Mucosa of stomach (tissue), 1 donor: ENCODE measurements around the gene RBM43.

ENCODE experiments used
- H3K27me3 ChIP-seq: one replicate; pipeline ENCODE4 v1.7.0; 2013; ENCODE audit warnings: mild to moderate bottlenecking, low read length; ENCODE audit not compliant: control insufficient read depth, insufficient read depth
- H3K36me3 ChIP-seq: one replicate; pipeline ENCODE4 v1.7.0; 2013; ENCODE audit warnings: low read length; ENCODE audit not compliant: control insufficient read depth, insufficient read depth
- H3K4me1 ChIP-seq: one replicate; pipeline ENCODE4 v1.7.0; 2013; ENCODE audit warnings: mild to moderate bottlenecking, low read length; ENCODE audit not compliant: control insufficient read depth, insufficient read depth
- H3K4me3 ChIP-seq: one replicate; pipeline ENCODE4 v1.7.0; 2013; ENCODE audit warnings: low read length
- H3K9ac ChIP-seq: one replicate; pipeline ENCODE4 v1.7.0; 2013; ENCODE audit warnings: mild to moderate bottlenecking, low read length, moderate library complexity
- H3K9me3 ChIP-seq: one replicate; pipeline ENCODE4 v1.7.0; 2013; ENCODE audit warnings: mild to moderate bottlenecking, low read length, moderate library complexity; ENCODE audit not compliant: control insufficient read depth
- donor health status: Pancreatic carcinoma.

Gene RBM43

GRCh38 chr2:151264157-151264825, 2.6 kb upstream of the RBM43 start:
- no peak overlapping the region for H3K9ac ChIP-seq
- H3K9me3 ChIP-seq: no peaks in the 10 kb centered on the region
- no peaks in the 10 kb centered on the region for H3K27me3 ChIP-seq
- no peak overlapping the region for H3K4me3 ChIP-seq
- H3K4me1 ChIP-seq: no peaks in the 10 kb centered on the region
- H3K36me3 ChIP-seq: no peaks in the 10 kb centered on the region

GRCh38 chr2:151262629-151263028, 966 bp upstream of the RBM43 start:
- H3K4me1 ChIP-seq: no peaks in the 10 kb centered on the region
- no peak overlapping the region for H3K4me3 ChIP-seq

GRCh38 chr2:151261977-151262291, 271 bp upstream of the RBM43 start:
- Histone ChIP-seq H3K27me3 (no peaks in the 10 kb centered on the region), H3K9ac (peak overlapping the region; percentile 98), H3K36me3 (no peaks in the 10 kb centered on the region), H3K4me1 (no peaks in the 10 kb centered on the region), H3K9me3 (no peaks in the 10 kb centered on the region), H3K4me3 (peak overlapping the region; percentile 93)

More at GRCh38 chr2:151262629-151263028, 966 bp upstream of the RBM43 start:
- H3K9ac ChIP-seq: no peak overlapping the region
- H3K36me3 ChIP-seq: no peaks in the 10 kb centered on the region
- no peaks in the 10 kb centered on the region for H3K27me3 ChIP-seq
- no peaks in the 10 kb centered on the region for H3K9me3 ChIP-seq

GRCh38 chr2:151260573-151261230, 961 bp downstream of the RBM43 start:
- Histone ChIP-seq H3K4me1 (no peaks in the 10 kb centered on the region), H3K36me3 (no peaks in the 10 kb centered on the region), H3K9ac (peak overlapping the region; percentile 98), H3K9me3 (no peaks in the 10 kb centered on the region), H3K4me3 (peak overlapping the region; percentile 93), H3K27me3 (no peaks in the 10 kb centered on the region)

GRCh38 chr2:151258121-151258520, 3.5 kb downstream of the RBM43 start:
- no peaks in the 10 kb centered on the region for H3K27me3 ChIP-seq
- no peaks in the 10 kb centered on the region for H3K9me3 ChIP-seq
- H3K36me3 ChIP-seq: no peaks in the 10 kb centered on the region
- H3K4me1 ChIP-seq: no peaks in the 10 kb centered on the region
- H3K9ac ChIP-seq: no peak overlapping the region
- H3K4me3 ChIP-seq: no peak overlapping the region

- H3K4me3 ChIP-seq: no peak overlapping the region
- H3K9me3 ChIP-seq: peaks cover 3% of the 10 kb centered on the region
- H3K9ac ChIP-seq: no peak overlapping the region
- no peaks in the 10 kb centered on the region for H3K4me1 ChIP-seq
- no peaks in the 10 kb centered on the region for H3K27me3 ChIP-seq
- H3K36me3 ChIP-seq: peaks cover 4% of the 10 kb centered on the region
Observed at GRCh38 chr2:151252646-151253045, 9.0 kb downstream of the RBM43 start.

- Histone ChIP-seq H3K27me3 (no peaks in the 10 kb centered on the region), H3K36me3 (peaks cover 4% of the 10 kb centered on the region), H3K4me1 (no peaks in the 10 kb centered on the region), H3K9me3 (peaks cover 3% of the 10 kb centered on the region), H3K9ac (no peak overlapping the region), H3K4me3 (no peak overlapping the region)
Observed at GRCh38 chr2:151251012-151251411, 10.7 kb downstream of the RBM43 start.

GRCh38 chr2:151247432-151247831, 14.2 kb downstream of the RBM43 start:
- Histone ChIP-seq H3K9ac (no peak overlapping the region), H3K9me3 (peaks cover 3% of the 10 kb centered on the region), H3K4me1 (no peaks in the 10 kb centered on the region), H3K4me3 (no peak overlapping the region), H3K27me3 (no peaks in the 10 kb centered on the region), H3K36me3 (peaks cover 4% of the 10 kb centered on the region)

- Histone ChIP-seq H3K9ac (no peak overlapping the region), H3K4me1 (no peaks in the 10 kb centered on the region), H3K36me3 (peaks cover 4% of the 10 kb centered on the region), H3K27me3 (no peaks in the 10 kb centered on the region), H3K9me3 (peaks cover 3% of the 10 kb centered on the region), H3K4me3 (no peak overlapping the region)
Observed at GRCh38 chr2:151246152-151246551, 15.5 kb downstream of the RBM43 start.

- H3K9me3 ChIP-seq: no peaks in the 10 kb centered on the region
- H3K36me3 ChIP-seq: no peaks in the 10 kb centered on the region
- H3K4me1 ChIP-seq: no peaks in the 10 kb centered on the region
Observed at GRCh38 chr2:151243468-151243867, 18.2 kb downstream of the RBM43 start.

GRCh38 chr2:151241224-151241623, 20.4 kb downstream of the RBM43 start:
- Histone ChIP-seq H3K4me1 (no peaks in the 10 kb centered on the region), H3K4me3 (no peak overlapping the region), H3K9me3 (no peaks in the 10 kb centered on the region), H3K9ac (no peak overlapping the region), H3K27me3 (no peaks in the 10 kb centered on the region), H3K36me3 (no peaks in the 10 kb centered on the region)

More at GRCh38 chr2:151243468-151243867, 18.2 kb downstream of the RBM43 start:
- H3K9ac ChIP-seq: no peak overlapping the region
- no peaks in the 10 kb centered on the region for H3K27me3 ChIP-seq
- H3K4me3 ChIP-seq: no peak overlapping the region

- no peaks in the 10 kb centered on the region for H3K36me3 ChIP-seq
- no peaks in the 10 kb centered on the region for H3K9me3 ChIP-seq
Observed at GRCh38 chr2:151240433-151240832, 21.2 kb downstream of the RBM43 start.

More at GRCh38 chr2:151240433-151240832, 21.2 kb downstream of the RBM43 start:
- no peaks in the 10 kb centered on the region for H3K27me3 ChIP-seq
- no peak overlapping the region for H3K9ac ChIP-seq
- H3K4me3 ChIP-seq: no peak overlapping the region
- H3K4me1 ChIP-seq: no peaks in the 10 kb centered on the region
